HepG2 (cell line): ENCODE data around the gene RASL12. TPM values are rescaled to one million over a fixed set of nuclear protein-coding genes. Genes with fewer than 3 reads are reported as not detected.

Experiments used
- CHD4 ChIP-seq: fragments of 200-600 bp; sonication (generic); IDR thresholded peaks from 2 replicates; pipeline ENCODE4 v1.7.0; 2017; ENCODE audit warnings: mild to moderate bottlenecking, low read length, borderline replicate concordance
- CREM ChIP-seq, 2 experiments: sonication (generic) in 1 of 2; formaldehyde crosslinking in 1 of 2; IDR thresholded peaks; 2 replicates each; pipeline versions ENCODE4 v1.4.0 to v1.6.1; 2016 to 2020; ENCODE audit warnings: antibody characterized with exemption in 1 of 2, mild to moderate bottlenecking in 1 of 2, missing genetic modification reagents in 1 of 2
- ELF3 ChIP-seq: IDR thresholded peaks from 2 replicates; pipeline ENCODE4 v1.6.1; 2016; ENCODE audit warnings: missing genetic modification reagents, missing compliant biosample characterization
- KDM2A ChIP-seq: sonication (generic); formaldehyde crosslinking; IDR thresholded peaks from 2 replicates; pipeline ENCODE4 v1.4.0; 2020; ENCODE audit warnings: low read depth, missing genetic modification reagents, borderline replicate concordance
- KLF11 ChIP-seq: IDR thresholded peaks from 2 replicates; pipeline ENCODE4 v1.6.1; 2016; ENCODE audit warnings: missing compliant biosample characterization
- KLF9 ChIP-seq: IDR thresholded peaks from 2 replicates; pipeline ENCODE4 v1.6.1; 2016; ENCODE audit warnings: low read depth
- MBD4 ChIP-seq: IDR thresholded peaks from 2 replicates; pipeline ENCODE4 v1.6.1; 2012; ENCODE audit warnings: low read length, inconsistent platforms, borderline replicate concordance
- REL ChIP-seq: sonication (generic); formaldehyde crosslinking; conservative IDR thresholded peaks from 2 replicates; pipeline ENCODE4 v1.8.0; 2022; ENCODE audit warnings: mild to moderate bottlenecking, missing genetic modification reagents, moderate library complexity
- SIX1 ChIP-seq: sonication (generic); formaldehyde crosslinking; IDR thresholded peaks from 2 replicates; pipeline ENCODE4 v1.4.0; 2020; ENCODE audit warnings: missing genetic modification reagents, borderline replicate concordance
- SSRP1 ChIP-seq: IDR thresholded peaks from 2 replicates; pipeline ENCODE4 v1.6.1; 2016; ENCODE audit warnings: control low read depth
- ZMYM3 ChIP-seq: sonication (generic); formaldehyde crosslinking; IDR thresholded peaks from 2 replicates; pipeline ENCODE4 v1.5.1; 2020; ENCODE audit warnings: mild to moderate bottlenecking, missing genetic modification reagents
- ZNF329 ChIP-seq: sonication (generic); formaldehyde crosslinking; IDR thresholded peaks from 2 replicates; pipeline ENCODE4 v1.9.0; 2021; ENCODE audit warnings: low read depth, mild to moderate bottlenecking, missing genetic modification reagents
- ZNF546 ChIP-seq: sonication (generic); formaldehyde crosslinking; conservative IDR thresholded peaks from 2 replicates; pipeline ENCODE4 v1.8.1; 2023; ENCODE audit warnings: mild to moderate bottlenecking, missing genetic modification reagents
- ZNF616 ChIP-seq: sonication (generic); formaldehyde crosslinking; IDR thresholded peaks from 2 replicates; pipeline ENCODE4 v1.5.0; 2020; ENCODE audit warnings: low read depth, mild to moderate bottlenecking, missing genetic modification reagents
- ZSCAN9 ChIP-seq: IDR thresholded peaks from 2 replicates; pipeline ENCODE4 v1.6.1; 2016; ENCODE audit warnings: borderline replicate concordance
- polyA plus RNA-seq, 8 experiments: library from polyadenylated mRNA; depleted of rRNA in 3 of 8; stranded (reverse) in 7 of 8; unstranded in 1 of 8; fragments of >200 nt; fragmentation: Illumina TruSeq in 4 of 8; extraction: Trizol in 4 of 8; gene quantifications; 2 replicates each; pipeline versions ENCODE4 v1.2.1 to v1.2.3, GENCODE V29; 2011 to 2016; ENCODE audit warnings: low read depth in 4 of 8, missing spikeins in 1 of 8, mixed read lengths in 1 of 8; ENCODE audit not compliant: insufficient read depth in 1 of 8
- total RNA-seq, 5 experiments: library from RNA; depleted of rRNA; stranded (reverse); fragments of >200 nt; fragmentation: Illumina TruSeq; extraction: Trizol; gene quantifications; 2 replicates each; pipeline ENCODE4 v1.2.3, GENCODE V29; 2016; ENCODE audit warnings: low read depth in 1 of 5
- TF ChIP-seq, protein P1 (sequence below): sonication (generic); formaldehyde crosslinking; IDR thresholded peaks from 2 replicates; pipeline ENCODE4 v1.9.0; 2021; ENCODE audit warnings: mild to moderate bottlenecking, missing genetic modification reagents
- TF ChIP-seq, protein P2 (sequence below): sonication (generic); IDR thresholded peaks from 2 replicates; pipeline ENCODE4 v1.6.1; 2016; ENCODE audit warnings: low read depth, borderline replicate concordance
- TF ChIP-seq, protein P3 (sequence below): IDR thresholded peaks from 2 replicates; pipeline ENCODE4 v1.6.1; 2016; ENCODE audit warnings: missing genetic modification reagents, missing compliant biosample characterization
- TF ChIP-seq, protein P4 (sequence below): sonication (generic); formaldehyde crosslinking; IDR thresholded peaks from 2 replicates; pipeline ENCODE4 v1.8.1; 2023; ENCODE audit warnings: mild to moderate bottlenecking, missing genetic modification reagents, borderline replicate concordance

The RASL12 gene
- total and polyA plus RNA-seq, 2 of the 13 experiments (the other 11 are each of a cell fraction or from before 2014, with no cell fraction given), result 0.16 to 0.55 TPM

DNA sequence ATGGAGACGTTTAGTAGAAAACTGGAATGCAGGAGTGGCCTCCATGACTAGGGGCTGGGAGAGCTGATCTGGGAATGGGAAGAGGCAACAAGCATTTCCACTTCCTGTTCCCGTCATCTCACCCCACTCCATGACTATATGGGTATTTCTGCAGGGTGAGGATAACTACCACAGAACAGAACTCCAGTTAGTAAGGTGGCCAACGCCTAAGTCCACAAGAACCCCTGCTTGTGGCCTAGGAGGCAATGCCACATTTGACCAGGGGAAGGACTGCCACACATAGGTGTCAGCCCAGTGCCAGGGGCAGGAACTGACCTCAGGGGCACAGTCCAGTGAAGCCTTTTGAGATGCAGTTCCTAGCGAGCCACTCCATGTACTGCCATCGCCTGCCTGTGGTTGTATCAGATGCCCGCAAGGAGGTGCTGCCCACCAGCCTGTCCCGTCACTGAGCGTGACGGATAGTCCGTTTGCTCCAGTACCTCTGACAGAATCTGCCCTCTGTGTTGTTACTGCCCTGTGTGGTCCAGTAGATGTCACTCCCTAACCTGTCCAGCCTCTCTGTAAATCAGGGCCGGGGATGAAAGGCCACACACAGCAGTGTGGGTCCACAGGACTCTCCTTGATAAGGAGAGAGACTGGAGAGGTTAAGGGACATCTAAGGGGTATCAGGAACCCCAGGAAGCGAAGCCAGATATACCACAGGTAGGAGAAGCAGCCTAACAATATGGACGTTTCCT lies 34.8 kb downstream of the RASL12 start (continued):
- peak; percentile 90 for TF ChIP-seq KDM2A (CRISPR knock-in tag)
- 0 out of 2 replicates have a peak, but pooled peaks have one; percentile 20 for TF ChIP-seq ZSCAN9 (CRISPR knock-in tag)
- TF ChIP-seq, protein P1, sequence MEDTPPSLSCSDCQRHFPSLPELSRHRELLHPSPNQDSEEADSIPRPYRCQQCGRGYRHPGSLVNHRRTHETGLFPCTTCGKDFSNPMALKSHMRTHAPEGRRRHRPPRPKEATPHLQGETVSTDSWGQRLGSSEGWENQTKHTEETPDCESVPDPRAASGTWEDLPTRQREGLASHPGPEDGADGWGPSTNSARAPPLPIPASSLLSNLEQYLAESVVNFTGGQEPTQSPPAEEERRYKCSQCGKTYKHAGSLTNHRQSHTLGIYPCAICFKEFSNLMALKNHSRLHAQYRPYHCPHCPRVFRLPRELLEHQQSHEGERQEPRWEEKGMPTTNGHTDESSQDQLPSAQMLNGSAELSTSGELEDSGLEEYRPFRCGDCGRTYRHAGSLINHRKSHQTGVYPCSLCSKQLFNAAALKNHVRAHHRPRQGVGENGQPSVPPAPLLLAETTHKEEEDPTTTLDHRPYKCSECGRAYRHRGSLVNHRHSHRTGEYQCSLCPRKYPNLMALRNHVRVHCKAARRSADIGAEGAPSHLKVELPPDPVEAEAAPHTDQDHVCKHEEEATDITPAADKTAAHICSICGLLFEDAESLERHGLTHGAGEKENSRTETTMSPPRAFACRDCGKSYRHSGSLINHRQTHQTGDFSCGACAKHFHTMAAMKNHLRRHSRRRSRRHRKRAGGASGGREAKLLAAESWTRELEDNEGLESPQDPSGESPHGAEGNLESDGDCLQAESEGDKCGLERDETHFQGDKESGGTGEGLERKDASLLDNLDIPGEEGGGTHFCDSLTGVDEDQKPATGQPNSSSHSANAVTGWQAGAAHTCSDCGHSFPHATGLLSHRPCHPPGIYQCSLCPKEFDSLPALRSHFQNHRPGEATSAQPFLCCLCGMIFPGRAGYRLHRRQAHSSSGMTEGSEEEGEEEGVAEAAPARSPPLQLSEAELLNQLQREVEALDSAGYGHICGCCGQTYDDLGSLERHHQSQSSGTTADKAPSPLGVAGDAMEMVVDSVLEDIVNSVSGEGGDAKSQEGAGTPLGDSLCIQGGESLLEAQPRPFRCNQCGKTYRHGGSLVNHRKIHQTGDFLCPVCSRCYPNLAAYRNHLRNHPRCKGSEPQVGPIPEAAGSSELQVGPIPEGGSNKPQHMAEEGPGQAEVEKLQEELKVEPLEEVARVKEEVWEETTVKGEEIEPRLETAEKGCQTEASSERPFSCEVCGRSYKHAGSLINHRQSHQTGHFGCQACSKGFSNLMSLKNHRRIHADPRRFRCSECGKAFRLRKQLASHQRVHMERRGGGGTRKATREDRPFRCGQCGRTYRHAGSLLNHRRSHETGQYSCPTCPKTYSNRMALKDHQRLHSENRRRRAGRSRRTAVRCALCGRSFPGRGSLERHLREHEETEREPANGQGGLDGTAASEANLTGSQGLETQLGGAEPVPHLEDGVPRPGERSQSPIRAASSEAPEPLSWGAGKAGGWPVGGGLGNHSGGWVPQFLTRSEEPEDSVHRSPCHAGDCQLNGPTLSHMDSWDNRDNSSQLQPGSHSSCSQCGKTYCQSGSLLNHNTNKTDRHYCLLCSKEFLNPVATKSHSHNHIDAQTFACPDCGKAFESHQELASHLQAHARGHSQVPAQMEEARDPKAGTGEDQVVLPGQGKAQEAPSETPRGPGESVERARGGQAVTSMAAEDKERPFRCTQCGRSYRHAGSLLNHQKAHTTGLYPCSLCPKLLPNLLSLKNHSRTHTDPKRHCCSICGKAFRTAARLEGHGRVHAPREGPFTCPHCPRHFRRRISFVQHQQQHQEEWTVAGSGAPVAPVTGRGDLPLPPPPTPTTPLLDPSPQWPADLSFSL (CRISPR knock-in tag), result peak; percentile 70; the same call in 1 of the 2 replicates
- peak; percentile 65 for TF ChIP-seq ELF3
- no peak for TF ChIP-seq REL
- TF ChIP-seq ZNF546 (CRISPR knock-in tag), result 0 out of 2 replicates have a peak, but pooled peaks have one; percentile 32
- TF ChIP-seq, protein P2, sequence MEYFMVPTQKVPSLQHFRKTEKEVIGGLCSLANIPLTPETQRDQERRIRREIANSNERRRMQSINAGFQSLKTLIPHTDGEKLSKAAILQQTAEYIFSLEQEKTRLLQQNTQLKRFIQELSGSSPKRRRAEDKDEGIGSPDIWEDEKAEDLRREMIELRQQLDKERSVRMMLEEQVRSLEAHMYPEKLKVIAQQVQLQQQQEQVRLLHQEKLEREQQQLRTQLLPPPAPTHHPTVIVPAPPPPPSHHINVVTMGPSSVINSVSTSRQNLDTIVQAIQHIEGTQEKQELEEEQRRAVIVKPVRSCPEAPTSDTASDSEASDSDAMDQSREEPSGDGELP, result peak; percentile 18; the same call in 1 of the 2 replicates
- peak; percentile 25; the same call in 1 of the 2 replicates for TF ChIP-seq KLF11
- peak; percentile 88; the same call in 1 of the 2 replicates for TF ChIP-seq SSRP1
- 0 out of 2 replicates have a peak, but pooled peaks have one; percentile 54 for TF ChIP-seq ZNF616 (CRISPR knock-in tag)
- peak; percentile 55; the same call in 1 of the 2 replicates for TF ChIP-seq CREM (IDR thresholded peaks at IDR 0.05)
- no peak for TF ChIP-seq CREM (CRISPR knock-in tag; IDR thresholded peaks at IDR 0.05)
- no peak for TF ChIP-seq KLF9
- TF ChIP-seq SIX1 (CRISPR knock-in tag), result 0 out of 2 replicates have a peak, but pooled peaks have one; percentile 13
- TF ChIP-seq, protein P3, sequence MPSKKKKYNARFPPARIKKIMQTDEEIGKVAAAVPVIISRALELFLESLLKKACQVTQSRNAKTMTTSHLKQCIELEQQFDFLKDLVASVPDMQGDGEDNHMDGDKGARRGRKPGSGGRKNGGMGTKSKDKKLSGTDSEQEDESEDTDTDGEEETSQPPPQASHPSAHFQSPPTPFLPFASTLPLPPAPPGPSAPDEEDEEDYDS (CRISPR knock-in tag), result peak; percentile 33; the same call in 1 of the 2 replicates
- TF ChIP-seq MBD4, result no peak
- TF ChIP-seq CHD4, result peak; percentile 58; the same call in 1 of the 2 replicates
- TF ChIP-seq, protein P4, sequence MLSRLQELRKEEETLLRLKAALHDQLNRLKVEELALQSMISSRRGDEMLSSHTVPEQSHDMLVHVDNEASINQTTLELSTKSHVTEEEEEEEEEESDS (CRISPR knock-in tag), result 0 out of 2 replicates have a peak, but pooled peaks have one; percentile 43
- TF ChIP-seq ZMYM3 (CRISPR knock-in tag), result peak; percentile 43; the same call in 1 of the 2 replicates
- no peak for TF ChIP-seq ZNF329 (CRISPR knock-in tag)
